Astrocyte (in vitro differentiated cells and primary cell): ENCODE data around the gene SCAMP1.

Source experiments
- CTCF ChIP-seq: IDR thresholded peaks from 2 replicates; pipeline ENCODE4 v1.5.1; 2011; ENCODE audit warnings: low read depth, mild to moderate bottlenecking, inconsistent platforms, low read length, moderate library complexity; ENCODE audit not compliant: insufficient read depth
- EZH2 ChIP-seq: IDR thresholded peaks from 2 replicates; pipeline ENCODE4 v1.6.1; 2012; ENCODE audit warnings: mild to moderate bottlenecking, low read length, inconsistent platforms; ENCODE audit not compliant: insufficient read depth

- TF ChIP-seq CTCF (no peak), EZH2 (no peak)
Measured at GRCh38 chr5:78399116-78399515, 38.7 kb downstream of the SCAMP1 start.
